Psoas muscle (tissue), 8 donors: ENCODE measurements around the gene SLC25A48. TPM values are rescaled to one million over a fixed set of nuclear protein-coding genes. Genes with fewer than 3 reads are reported as not detected.

Experiments used
- ATAC-seq, 4 donors: fragments of 200-7000 bp; cut with Tn5 transposase; one replicate each; pipeline ENCODE4 v1.9.1; 2020; ENCODE audit warnings: moderate library complexity in 3 of 4, mild to moderate bottlenecking in 2 of 4
- DNase-seq, 2 donors: peaks; one replicate each; pipeline ENCODE4 v3.0.0-alpha.2; 2020
- H3K27ac ChIP-seq: fragments of 200-600 bp; one replicate; pipeline ENCODE4 v1.8.0; 2022
- H3K27me3 ChIP-seq, 3 donors: fragments of 200-600 bp in 1 of 3; one replicate each; pipeline versions ENCODE4 v1.6.1 to v1.8.0; 2013 to 2022; ENCODE audit warnings: low read length in 2 of 3, mild to moderate bottlenecking in 2 of 3, moderate library complexity in 1 of 3; ENCODE audit not compliant: insufficient read depth in 3 of 3
- H3K36me3 ChIP-seq, 2 donors: fragments of 200-600 bp in 1 of 2; one replicate each; pipeline versions ENCODE4 v1.6.1 to v1.8.0; 2013 to 2022; ENCODE audit warnings: low read depth in 1 of 2, mild to moderate bottlenecking in 1 of 2, moderate library complexity in 1 of 2; ENCODE audit not compliant: insufficient read depth in 1 of 2
- H3K4me1 ChIP-seq: fragments of 200-600 bp; one replicate; pipeline ENCODE4 v1.8.0; 2022
- H3K4me3 ChIP-seq: fragments of 200-600 bp; one replicate; pipeline ENCODE4 v1.8.0; 2022; ENCODE audit warnings: mild to moderate bottlenecking
- H3K9me3 ChIP-seq: fragments of 200-600 bp; one replicate; pipeline ENCODE4 v1.8.0; 2022
- CTCF ChIP-seq: fragments of 200-600 bp; IDR thresholded peaks from one replicate; pipeline ENCODE4 v1.8.0; 2022; ENCODE audit warnings: antibody characterized with exemption
- WGBS, 3 donors: extraction: QIAGEN DNeasy Blood & Tissue Kit; methylation state at CpG; one replicate each; pipeline versions ENCODE4 v1.1.6 to v1.1.7; 2013; 5-methylcytosine and 5-hydroxymethylcytosine counted together
- intact Hi-C, 2 donors: fragments of 100-400 bp; cut with DNase I; formaldehyde crosslinking; loops; one replicate each; pipeline versions ENCODE4 v1.11.0 to v1.14.2; 2022
- long read RNA-seq, 2 donors: library from polyadenylated mRNA; unstranded; transcript quantifications; one replicate each; pipeline ENCODE4 v2.0.0, GENCODE V29; 2021
- polyA plus RNA-seq, 3 donors: library from polyadenylated mRNA; stranded (reverse); fragments of 200-250 nt; gene quantifications; one replicate each; pipeline ENCODE4 v1.2.3, GENCODE V29; 2013
- total RNA-seq, 4 donors: library from RNA; stranded (reverse); fragmentation: NEBNext Ultra II Directional in 2 of 4; extraction: Animal tissue kit (Norgen Biotek cat#: 25700) in 2 of 4; gene quantifications; one replicate each; pipeline versions ENCODE4 v1.2.1 to v1.2.4, GENCODE V29; 2021 to 2023
- donor health status: healthy with polysubstance abuse.
- donor health status: DM: no; HTN: no; CAD: no; lungs with moderate emphysema.
- donor health status: Bipolar disorder and iron deficiency.
- donor health status: healthy.
- donor health status: DM: yes; HTN: yes; CAD: no.
- donor health status: DM: no; HTN: no; CAD: no.
- donor health status: DM: no; HTN: no; CAD: no.
- donor health status: DM: yes; HTN: yes; CAD: no.

The SLC25A48 gene
- 1 to 10 TPM in 3 of 4 donors, not detected in 1; 1.7 to 9.5 (median 3.6) TPM for total RNA-seq
- 1 to 10 TPM; 5.6 to 9.6 (median 5.6) TPM for polyA plus RNA-seq
- long read RNA-seq, donor 1, result 0 reads
- long read RNA-seq, donor 2, partial matches to known transcripts, result 1 of 5 reads
- long read RNA-seq, donor 2, other reads (novel, unspliced or antisense), result 3 of 5 reads

GRCh38 chr5:135834639-135835529 is at the start of gene SLC25A48:
Gene SLC25A48, plus strand, starts transcription at chr5:135834663. Its CDS starts 185 bp downstream, at chr5:135834848.
- Histone ChIP-seq H3K36me3 (no peaks in the 10 kb centered on the region), H3K27me3 (peaks cover 0 to 11% (median 3%) of the 10 kb centered on the region in 3 donors), H3K4me1 (peaks cover 5% of the 10 kb centered on the region), H3K27ac (no peak within 1 kb of the TSS), H3K9me3 (no peaks in the 10 kb centered on the region), H3K4me3 (peak within 1 kb of the TSS; percentile 65)
- intact Hi-C loops, result loop anchor here in 1 of 2 donors (5.0 kb wide), 1 partner anchor 273 kb away; no protein-coding TSS in a partner anchor
- peak; percentile 58 to 82 for DNase-seq
- TF ChIP-seq CTCF, result peak; percentile 15
- peak; percentile 90 to 98 (median 94) for ATAC-seq
- WGBS, 3 donors, result 3 to 4% (median 3%) methylated on average over 51 to 68 of the region's 68 CpGs

- Histone ChIP-seq H3K27me3 (peaks cover 2 to 22% (median 9%) of the 10 kb centered on the region in 3 donors), H3K27ac (no peak overlapping the region), H3K4me1 (no peaks in the 10 kb centered on the region), H3K36me3 (no peaks in the 10 kb centered on the region), H3K4me3 (no peak overlapping the region), H3K9me3 (no peaks in the 10 kb centered on the region)
- DNase-seq (no peak), ATAC-seq (no peak)
- WGBS, 3 donors, result 67 to 79% (median 76%) methylated on average over 10 of the region's 10 CpGs
- TF ChIP-seq CTCF, result no peak
- intact Hi-C loops, result no loop called here
These were observed 33.8 kb upstream of the SLC25A48 start for GRCh38 chr5:135800656-135801055.

DNA sequence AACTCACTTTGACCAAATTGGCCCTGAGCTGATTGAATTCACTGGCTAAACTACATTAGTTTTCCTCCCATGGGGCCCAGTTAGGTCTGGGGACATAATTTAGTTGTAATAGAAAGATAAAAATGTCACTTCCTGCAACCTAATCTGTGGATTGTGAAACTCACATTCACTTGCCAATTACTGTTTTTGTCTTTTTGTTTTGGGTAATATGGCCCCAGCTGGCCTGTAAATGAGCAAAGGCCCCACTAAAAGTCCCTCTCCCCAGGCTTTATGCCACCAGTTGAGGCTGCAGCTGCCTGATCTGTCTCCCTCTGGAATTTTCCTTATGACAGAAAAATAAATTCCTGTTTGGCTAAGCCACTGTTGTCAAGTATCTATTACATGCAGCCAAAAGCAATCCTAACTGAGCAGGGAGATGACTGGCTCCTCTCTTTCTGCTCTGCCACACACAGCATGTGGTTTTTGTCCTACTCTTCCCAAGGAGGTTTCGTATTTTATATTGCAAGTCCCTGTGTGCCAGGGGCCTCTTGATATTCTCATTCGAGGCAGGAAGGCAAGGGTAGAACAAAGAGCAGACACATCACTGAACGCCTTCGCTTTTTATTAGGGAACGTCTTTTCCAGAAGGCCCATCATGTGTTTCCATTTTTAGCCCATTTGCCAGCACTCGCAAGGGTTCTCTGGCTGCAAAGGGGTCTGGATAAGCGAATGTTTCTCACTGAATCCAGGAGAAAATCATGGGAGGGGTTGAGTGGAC is 24.1 kb upstream of the SLC25A48 start:
- ATAC-seq, result peak in 3 of 4 donors; percentile 19 to 78 (median 29)
- TF ChIP-seq CTCF, result no peak
- no peaks in the 10 kb centered on the region for H3K9me3 ChIP-seq
- intact Hi-C loops, result no loop called here
- no peaks in the 10 kb centered on the region for H3K4me1 ChIP-seq
- H3K27me3 ChIP-seq, result no peaks in the 10 kb centered on the region
- no peak overlapping the region for H3K4me3 ChIP-seq
- H3K27ac ChIP-seq, result no peak overlapping the region
- DNase-seq, result peak in 1 of 2 donors; percentile 60
- WGBS, 3 donors, result 32 to 47% (median 37%) methylated on average over 7 of the region's 7 CpGs
- H3K36me3 ChIP-seq, result no peaks in the 10 kb centered on the region

GRCh38 chr5:135811007-135811406 is 23.5 kb upstream of the SLC25A48 start:
- no peaks in the 10 kb centered on the region for H3K36me3 ChIP-seq
- H3K4me3 ChIP-seq, result no peak overlapping the region
- 85 to 90% (median 86%) methylated on average over 4 of the region's 4 CpGs for WGBS, 3 donors
- no peaks in the 10 kb centered on the region for H3K27me3 ChIP-seq
- TF ChIP-seq CTCF, result no peak
- DNase-seq (no peak), ATAC-seq (no peak)
- H3K9me3 ChIP-seq, result no peaks in the 10 kb centered on the region
- H3K27ac ChIP-seq, result no peak overlapping the region
- no peaks in the 10 kb centered on the region for H3K4me1 ChIP-seq
- intact Hi-C loops, result no loop called here
